ENCODE results near the gene IQCM. TPM values are rescaled to one million over a fixed set of nuclear protein-coding genes. Genes with fewer than 3 reads are reported as not detected.

IQCM gene
- total RNA-seq, 4 donors from 2014 or later = not detected

GRCh38 chr4:149823769-149824221 is 8.2 kb upstream of the IQCM start:
- 33 to 37% methylated on average over 4 of the region's 4 CpGs for WGBS, 2 donors
- Histone ChIP-seq H3K36me3 (no peaks in the 10 kb centered on the region), H3K4me1 (no peaks in the 10 kb centered on the region), H3K4me3 (no peak overlapping the region), H3K9me3 (no peaks in the 10 kb centered on the region), H3K27me3 (no peaks in the 10 kb centered on the region), H3K27ac (no peak overlapping the region)
- no peak for TF ChIP-seq CTCF (IDR thresholded peaks at IDR 0.05)
- TF ChIP-seq POLR2A (IDR thresholded peaks at IDR 0.05) = no peak
- intact Hi-C loops (cut with DNase I) = no loop called here
- no peak for DNase-seq

- intact Hi-C loops (cut with DNase I) = no loop called here
- TF ChIP-seq CTCF (IDR thresholded peaks at IDR 0.05) (no peak), POLR2A (IDR thresholded peaks at IDR 0.05) (no peak)
- no peaks in the 10 kb centered on the region for H3K36me3 ChIP-seq
- H3K4me1 ChIP-seq = no peaks in the 10 kb centered on the region
- H3K9me3 ChIP-seq = peaks cover 0 to 3% (median 0%) of the 10 kb centered on the region in 3 donors
- no peaks in the 10 kb centered on the region for H3K27me3 ChIP-seq
- H3K27ac ChIP-seq = no peak overlapping the region
- DNase-seq = no peak
- no peak overlapping the region for H3K4me3 ChIP-seq
- WGBS, 2 donors = 26 to 43% methylated on average over 2 of the region's 2 CpGs
Observed at GRCh38 chr4:149801416-149801815, 14.2 kb downstream of the IQCM start.

GRCh38 chr4:149799546-149799945 is 16.1 kb downstream of the IQCM start:
- Histone ChIP-seq H3K4me1 (no peaks in the 10 kb centered on the region), H3K4me3 (no peak overlapping the region), H3K9me3 (peaks cover 0 to 3% (median 0%) of the 10 kb centered on the region in 3 donors), H3K27me3 (no peaks in the 10 kb centered on the region), H3K36me3 (no peaks in the 10 kb centered on the region), H3K27ac (no peak overlapping the region)
- no peak for TF ChIP-seq CTCF (IDR thresholded peaks at IDR 0.05)
- TF ChIP-seq POLR2A (IDR thresholded peaks at IDR 0.05) = no peak
- intact Hi-C loops (cut with DNase I) = no loop called here
- no peak for DNase-seq
- 86 to 89% methylated on average over 1 of the region's 1 CpG for WGBS, 2 donors

DNA sequence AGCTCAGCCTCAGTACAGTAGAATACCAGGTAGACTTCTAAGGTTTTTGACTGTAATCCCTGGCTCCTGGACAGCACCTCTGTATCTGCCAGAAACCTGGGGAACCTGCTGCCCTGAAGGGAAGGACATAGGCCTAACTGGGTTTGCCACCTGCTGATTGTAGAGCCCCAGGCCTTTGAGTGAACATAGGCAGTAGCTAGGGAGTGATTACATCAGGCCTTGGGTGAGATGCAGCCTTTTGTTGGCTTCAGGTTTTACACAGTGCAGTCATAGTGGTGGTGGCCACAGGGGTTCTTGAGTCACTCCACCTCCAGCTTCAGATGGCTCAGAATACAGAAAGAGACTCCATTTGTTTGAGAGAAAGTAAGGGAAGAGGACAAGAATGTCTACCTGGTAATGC is 19.3 kb downstream of the IQCM start:
- H3K27me3 ChIP-seq = no peaks in the 10 kb centered on the region
- no peaks in the 10 kb centered on the region for H3K36me3 ChIP-seq
- no peak overlapping the region for H3K4me3 ChIP-seq
- H3K4me1 ChIP-seq = no peaks in the 10 kb centered on the region
- intact Hi-C loops (cut with DNase I) = no loop called here
- H3K27ac ChIP-seq = no peak overlapping the region
- H3K9me3 ChIP-seq = no peaks in the 10 kb centered on the region
- TF ChIP-seq CTCF (IDR thresholded peaks at IDR 0.05) = no peak
- TF ChIP-seq POLR2A (IDR thresholded peaks at IDR 0.05) = no peak
- no peak for DNase-seq

- intact Hi-C loops (cut with DNase I) = no loop called here
- H3K9me3 ChIP-seq = no peaks in the 10 kb centered on the region
- TF ChIP-seq POLR2A (IDR thresholded peaks at IDR 0.05) = no peak
- DNase-seq = no peak
- H3K27me3 ChIP-seq = no peaks in the 10 kb centered on the region
- no peaks in the 10 kb centered on the region for H3K4me1 ChIP-seq
- WGBS, 2 donors = 67 to 77% methylated on average over 2 to 4 of the region's 4 CpGs
- H3K4me3 ChIP-seq = no peak overlapping the region
- H3K36me3 ChIP-seq = no peaks in the 10 kb centered on the region
- no peak overlapping the region for H3K27ac ChIP-seq
Observed at GRCh38 chr4:149795256-149795655, 20.4 kb downstream of the IQCM start.

- Histone ChIP-seq H3K27me3 (no peaks in the 10 kb centered on the region), H3K9me3 (no peaks in the 10 kb centered on the region), H3K27ac (no peak overlapping the region), H3K4me3 (no peak overlapping the region), H3K4me1 (no peaks in the 10 kb centered on the region), H3K36me3 (no peaks in the 10 kb centered on the region)
- TF ChIP-seq CTCF (IDR thresholded peaks at IDR 0.05) (no peak), POLR2A (IDR thresholded peaks at IDR 0.05) (no peak)
- no peak for DNase-seq
- 67 to 87% methylated on average over 1 of the region's 1 CpG for WGBS, 2 donors
- intact Hi-C loops (cut with DNase I) = no loop called here
Observed at GRCh38 chr4:149794352-149794751, 21.3 kb downstream of the IQCM start.

Measured in esophagus squamous epithelium (tissue), 5 donors.